IPS DF 4.7 (cell line): Measurements from ENCODE around the gene CCDC134.
"Not testable (repeated sequence)": the region's sequence is repeated elsewhere in the genome, so short reads cannot be mapped to it uniquely, and the experiment has no call there.

Source experiments
- DNase-seq: peaks from one replicate; pipeline ENCODE4 v3.0.0-alpha.2; 2013; ENCODE audit warnings: low spot score; ENCODE audit errors: extremely low read depth

CCDC134 gene

DNA sequence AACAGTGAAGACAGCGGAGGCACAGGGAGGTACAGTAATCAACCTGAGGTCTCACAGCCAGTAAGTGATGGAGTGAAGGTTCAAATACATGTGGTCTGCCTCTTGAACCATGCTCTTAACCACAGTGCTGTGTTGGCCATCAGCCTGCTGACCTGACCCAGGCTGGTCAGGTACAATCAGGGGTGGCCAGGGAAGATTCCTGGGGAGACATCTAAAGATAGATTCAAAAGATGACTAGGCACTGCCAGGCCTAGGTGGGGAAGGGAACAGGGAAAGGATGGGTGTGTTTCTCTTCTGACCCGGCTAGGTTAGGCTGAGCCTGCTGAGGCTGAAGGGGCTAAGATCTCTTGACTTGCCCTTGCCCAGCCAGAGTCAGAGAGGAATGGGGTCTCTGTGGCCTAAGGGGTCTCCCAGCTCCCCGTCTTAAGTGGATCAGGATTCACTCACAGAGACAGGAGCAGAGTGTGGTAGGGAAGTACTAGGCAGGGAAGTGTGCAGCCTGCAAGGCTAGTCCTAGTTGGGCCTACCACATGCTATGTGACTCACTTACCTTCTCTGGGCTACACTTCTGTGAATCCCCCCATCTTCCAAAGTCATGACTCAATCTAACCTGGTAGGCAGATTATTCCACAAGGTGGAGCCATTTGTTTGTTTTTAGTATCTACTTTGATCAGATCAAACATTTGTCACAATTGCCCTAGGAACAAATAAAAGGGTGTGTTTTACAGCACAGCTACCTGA is 22.0 kb downstream of the CCDC134 start:
- no peak for DNase-seq

- DNase-seq: no peak
Observed at GRCh38 chr22:41823797-41824196, 23.3 kb downstream of the CCDC134 start.

DNA sequence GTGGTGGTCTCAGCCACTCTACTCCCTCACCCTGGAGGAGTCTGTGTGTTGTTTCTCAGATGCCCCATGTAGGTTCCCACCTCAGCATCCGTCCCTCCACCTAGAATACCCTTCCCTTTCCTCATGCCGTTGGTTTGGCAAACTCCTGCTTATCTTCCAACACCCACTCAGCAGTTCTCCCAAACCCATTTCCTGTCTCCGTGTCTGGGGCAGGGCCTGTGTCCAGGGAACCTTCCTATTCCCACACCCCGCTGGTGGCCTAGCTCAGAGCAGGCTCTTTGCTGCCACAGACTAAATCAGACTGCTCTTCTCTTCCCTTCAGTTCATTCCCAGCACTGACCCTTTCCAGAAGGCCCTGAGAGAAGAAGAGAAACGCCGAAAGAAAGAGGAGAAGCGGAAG is 24.9 kb downstream of the CCDC134 start:
- DNase-seq: no peak

- DNase-seq: no peak
Observed at GRCh38 chr22:41826021-41826420, 25.5 kb downstream of the CCDC134 start.

GRCh38 chr22:41826430-41827383 is 26.2 kb downstream of the CCDC134 start:
- no peak for DNase-seq

DNA sequence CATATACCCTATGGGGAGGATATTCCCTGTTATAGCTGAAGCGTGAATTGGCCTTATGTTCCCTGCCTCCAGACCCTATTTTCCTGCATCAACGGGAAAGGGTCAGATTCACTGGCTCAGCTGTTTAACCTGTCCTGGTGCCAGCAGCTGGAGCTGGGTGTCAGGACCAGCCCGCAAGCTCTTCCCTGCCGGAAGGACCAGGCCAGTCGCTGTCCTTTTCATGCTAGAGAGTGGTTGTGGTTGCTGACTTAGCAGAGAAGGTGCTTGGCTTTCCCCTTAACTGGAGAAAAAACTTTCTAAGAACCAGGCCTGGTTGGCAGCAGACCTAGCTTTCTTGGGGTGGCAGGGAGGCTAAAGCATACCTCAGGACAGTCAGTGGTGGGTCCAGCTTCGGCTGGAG is 27.2 kb downstream of the CCDC134 start:
- no peak for DNase-seq

GRCh38 chr22:41828516-41828915 is 28.0 kb downstream of the CCDC134 start:
- no peak for DNase-seq

DNA sequence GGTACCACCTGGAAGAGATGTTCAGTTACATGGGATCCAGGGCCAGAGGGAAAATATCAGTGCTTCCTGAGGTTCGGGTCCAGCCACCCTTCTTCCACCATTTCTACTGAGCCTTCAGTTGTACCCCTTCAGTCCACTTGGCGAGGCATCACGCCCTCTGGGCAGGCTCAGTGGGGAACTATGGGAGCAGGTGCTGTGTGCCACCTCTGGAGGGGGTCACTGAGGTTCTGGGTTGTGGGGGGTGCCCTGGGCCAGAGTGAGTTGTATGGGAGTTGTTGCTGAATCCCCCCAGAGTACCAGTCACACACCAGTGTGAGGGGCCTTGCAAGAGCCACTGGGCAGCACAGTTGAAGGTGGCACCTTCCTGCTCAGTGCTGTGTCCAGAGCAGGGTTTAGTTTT is 29.7 kb downstream of the CCDC134 start:
- DNase-seq: no peak

- DNase-seq: no peak
Observed at GRCh38 chr22:41831383-41831782, 30.9 kb downstream of the CCDC134 start.

GRCh38 chr22:41831828-41832552 is 31.5 kb downstream of the CCDC134 start:
- DNase-seq: no peak

DNA sequence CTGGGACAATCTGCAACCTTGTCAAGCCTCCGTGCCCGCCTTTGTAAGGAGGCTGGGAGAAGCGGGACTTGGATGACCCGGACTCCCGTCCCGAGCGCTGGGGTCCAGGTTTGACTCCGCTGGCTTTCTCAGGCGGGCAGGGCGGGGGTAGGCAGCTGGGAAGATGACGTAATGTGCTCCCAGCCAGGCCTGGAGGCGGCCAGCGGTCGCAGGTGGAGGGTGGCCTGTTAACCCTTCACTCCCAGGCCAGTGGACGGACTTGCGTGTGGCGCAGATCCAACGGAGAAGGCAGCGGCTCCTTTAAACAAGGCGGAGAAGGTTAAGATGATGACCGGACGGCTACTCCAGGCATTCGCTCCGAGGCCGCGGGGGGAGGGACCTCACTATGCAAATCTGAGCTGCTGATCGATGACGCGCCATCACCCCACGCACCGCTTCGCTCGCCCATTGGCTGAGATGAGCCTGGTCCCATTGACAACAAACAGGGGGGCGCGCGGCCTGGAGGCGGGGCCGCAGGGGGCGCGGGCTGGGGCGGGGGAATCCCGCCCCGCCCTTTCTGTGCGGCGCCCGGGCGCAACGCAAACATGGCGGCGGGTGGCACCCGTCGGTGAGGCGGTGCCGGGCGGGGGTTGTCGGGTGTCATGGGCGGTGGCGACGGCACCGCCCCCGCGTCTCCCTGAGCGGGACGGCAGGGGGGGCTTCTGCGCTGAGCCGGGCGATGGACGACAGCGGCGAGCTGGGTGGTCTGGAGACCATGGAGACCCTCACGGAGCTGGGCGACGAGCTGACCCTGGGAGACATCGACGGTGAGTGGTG is 32.3 kb downstream of the CCDC134 start, which contains the start of gene SREBF2:
SREBF2 (plus strand) TSS at position 553 of the 816 bp plus-strand sequence; CDS start at position 719, 166 bp downstream.
- DNase-seq: peak; percentile 97

DNA sequence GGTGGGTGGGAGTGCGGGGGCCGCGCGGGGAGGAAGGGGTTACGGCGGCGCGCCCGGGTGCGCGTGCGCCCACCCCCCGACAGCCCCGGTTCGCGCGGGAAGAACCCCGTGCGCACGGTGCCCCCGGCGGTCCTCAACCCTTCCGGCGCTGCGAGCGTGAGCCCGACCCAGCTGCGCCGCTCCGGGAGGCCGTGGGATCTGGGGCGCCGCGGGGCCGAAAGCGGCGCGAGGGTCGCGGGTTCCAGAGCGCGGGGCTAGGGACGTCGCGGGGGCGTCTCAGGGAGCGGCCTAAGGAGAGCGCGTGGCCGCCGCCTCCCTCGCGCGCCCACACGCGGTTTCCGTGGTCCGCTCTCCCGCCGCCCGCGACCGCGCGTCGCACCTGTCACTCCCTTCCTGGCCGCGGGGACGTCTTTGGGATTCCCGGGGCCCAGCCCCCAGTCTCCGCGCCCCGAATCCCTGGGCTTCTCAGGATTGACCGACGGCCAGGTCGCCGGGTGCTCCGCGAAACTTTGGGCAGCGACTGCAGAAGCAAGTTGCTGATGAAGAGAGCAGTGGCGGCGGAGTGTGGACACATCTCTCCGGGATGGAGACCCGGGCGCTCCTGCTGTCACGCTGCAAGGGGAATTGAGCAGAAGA is 33.0 kb downstream of the CCDC134 start:
- no peak for DNase-seq

- DNase-seq: no peak
Observed at GRCh38 chr22:41834005-41834944, 33.8 kb downstream of the CCDC134 start.

DNA sequence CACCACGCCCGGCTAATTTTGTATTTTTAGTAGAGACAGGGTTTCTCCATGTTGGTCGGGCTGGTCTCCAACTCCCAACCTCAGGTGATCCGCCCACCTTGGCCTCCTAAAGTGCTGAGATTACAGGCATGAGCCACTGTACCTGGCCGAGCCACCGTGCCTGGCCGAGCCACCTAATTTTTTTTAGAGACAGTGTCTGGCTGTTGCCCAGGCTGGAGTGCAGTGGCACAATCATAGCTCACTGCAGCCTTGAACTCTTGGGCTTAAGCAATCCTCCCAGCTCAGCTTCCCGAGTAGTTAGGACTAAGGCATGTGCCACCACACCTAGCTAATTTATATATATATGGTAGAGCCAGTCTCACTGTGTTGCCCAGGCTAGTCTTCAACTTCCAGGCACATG is 35.0 kb downstream of the CCDC134 start:
- DNase-seq: not testable (repeated sequence)

GRCh38 chr22:41836551-41836950 is 36.1 kb downstream of the CCDC134 start:
- no peak for DNase-seq

GRCh38 chr22:41838842-41839618 is 38.6 kb downstream of the CCDC134 start:
- no peak for DNase-seq

DNA sequence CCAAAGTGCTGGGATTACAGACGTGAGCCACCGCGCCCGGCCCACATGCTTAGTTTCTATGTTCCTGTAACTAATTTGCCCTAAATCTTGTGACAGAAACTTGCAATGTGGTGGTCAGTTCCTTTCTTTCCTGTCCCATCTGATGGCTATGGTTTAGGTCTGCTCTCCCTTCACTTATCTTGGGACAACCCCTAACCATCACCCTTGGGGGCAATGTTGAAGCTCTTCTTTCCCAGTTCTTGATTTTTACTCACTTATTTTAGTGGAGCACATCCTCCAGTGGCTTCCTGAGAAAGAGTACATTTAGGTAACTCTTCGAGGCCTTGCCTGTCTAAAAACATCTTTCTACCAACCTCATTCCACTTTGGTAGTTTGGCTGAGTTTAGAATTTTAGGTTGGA is 39.7 kb downstream of the CCDC134 start:
- no peak for DNase-seq

GRCh38 chr22:41841085-41841712 is 40.7 kb downstream of the CCDC134 start:
- DNase-seq: no peak
